H1 (cell line): Measurements from ENCODE around the gene C1orf185. TPM values are rescaled to one million over a fixed set of nuclear protein-coding genes. Genes with fewer than 3 reads are reported as not detected.

Experiments
- CTCF ChIA-PET: fragments of 300-600 bp; sonication (Branson Sonifier 250); formaldehyde crosslinking; loops from one replicate; lab custom pipeline; 2021; ENCODE audit not compliant: partially characterized antibody; lab: Charles Lee
- POLR2A ChIA-PET: fragments of 300-600 bp; sonication (Branson Sonifier 250); formaldehyde crosslinking; loops from one replicate; lab custom pipeline; 2021; ENCODE audit warnings: inconsistent platforms; ENCODE audit not compliant: partially characterized antibody; lab: Charles Lee
- DNase-seq, 2 experiments: peaks; one replicate each; pipeline versions ENCODE4 v3.0.0 to v3.0.0-alpha.2; 2010 to 2022; ENCODE audit warnings: low spot score in 2 of 2, low read depth in 1 of 2, mixed read lengths in 1 of 2
- FAIRE-seq: peaks from 2 replicates; lab custom pipeline; 2011; peaks lifted over from hg19 to GRCh38; lab: Jason Lieb, UNC
- H2AFZ ChIP-seq: 2 replicates; pipeline ENCODE4 v1.8.1; 2012; ENCODE audit warnings: low read length, inconsistent platforms
- H2AK5ac ChIP-seq: 2 replicates; pipeline ENCODE4 v1.6.1; 2013; ENCODE audit warnings: low read depth, low read length
- H2BK120ac ChIP-seq: replicated peaks from 2 replicates; pipeline ENCODE3; 2013; ENCODE audit warnings: low read depth, low read length, inconsistent platforms
- H2BK12ac ChIP-seq: 2 replicates; pipeline ENCODE4 v1.6.1; 2013; ENCODE audit warnings: low read depth, low read length
- H2BK15ac ChIP-seq: 2 replicates; pipeline ENCODE4 v1.6.1; 2013; ENCODE audit warnings: low read length
- H2BK20ac ChIP-seq: 2 replicates; pipeline ENCODE4 v1.6.1; 2013; ENCODE audit warnings: low read length
- H2BK5ac ChIP-seq: 2 replicates; pipeline ENCODE4 v1.6.1; 2013; ENCODE audit warnings: low read depth, low read length
- H3K14ac ChIP-seq: 2 replicates; pipeline ENCODE4 v1.6.1; 2013; ENCODE audit warnings: inconsistent platforms; ENCODE audit not compliant: insufficient read length
- H3K18ac ChIP-seq: 2 replicates; pipeline ENCODE4 v1.6.1; 2013; ENCODE audit warnings: low read length; ENCODE audit errors: extremely low read depth
- H3K23ac ChIP-seq: 2 replicates; pipeline ENCODE4 v1.6.1; 2013; ENCODE audit warnings: inconsistent platforms; ENCODE audit not compliant: insufficient read length
- H3K23me2 ChIP-seq: 2 replicates; pipeline ENCODE4 v1.6.1; 2013; ENCODE audit warnings: low read depth, low read length
- H3K27ac ChIP-seq: 2 replicates; pipeline ENCODE4 v1.6.1; 2011; ENCODE audit warnings: low read depth, low read length, inconsistent platforms
- H3K27me3 ChIP-seq, 4 experiments: replicated peaks in 1 of 4; 1 replicate in 1 of 4; 2 replicates in 3 of 4; pipeline versions ENCODE4 v1.6.1 to v1.8.1; 2011 to 2013; ENCODE audit warnings: low read length in 3 of 4, mild to moderate bottlenecking in 3 of 4, inconsistent platforms in 2 of 4, mixed read lengths in 2 of 4, moderate library complexity in 1 of 4; ENCODE audit not compliant: control insufficient read depth in 3 of 4, insufficient read depth in 3 of 4; ENCODE audit errors: extremely low read depth in 1 of 4
- H3K36me3 ChIP-seq, 4 experiments: 2 replicates each; pipeline versions ENCODE4 v1.6.1 to v1.8.1; 2011 to 2013; ENCODE audit warnings: mild to moderate bottlenecking in 4 of 4, low read length in 3 of 4, moderate library complexity in 2 of 4, control low read depth in 1 of 4, inconsistent platforms in 1 of 4; ENCODE audit not compliant: insufficient read depth in 4 of 4, control insufficient read depth in 2 of 4
- H3K4ac ChIP-seq: replicated peaks from 2 replicates; pipeline ENCODE3; 2013; ENCODE audit warnings: low read length, low read depth, mixed read lengths, inconsistent platforms; ENCODE audit not compliant: insufficient read length
- H3K4me1 ChIP-seq, 4 experiments: replicated peaks in 1 of 4; 1 replicate in 1 of 4; 2 replicates in 3 of 4; pipeline versions ENCODE4 v1.6.1 to v1.8.1; 2011 to 2013; ENCODE audit warnings: low read length in 3 of 4, inconsistent platforms in 2 of 4, mixed read lengths in 1 of 4; ENCODE audit not compliant: insufficient read depth in 4 of 4, control insufficient read depth in 3 of 4
- H3K4me2 ChIP-seq, 2 experiments: 2 replicates each; pipeline versions ENCODE4 v1.6.1 to v1.8.1; 2011 to 2013; ENCODE audit warnings: low read depth in 2 of 2, low read length in 2 of 2, control low read depth in 1 of 2, inconsistent platforms in 1 of 2, mild to moderate bottlenecking in 1 of 2; ENCODE audit not compliant: insufficient read depth in 1 of 2
- H3K4me3 ChIP-seq, 4 experiments: fragments of 200-600, 300-600 bp in 1 of 4; sonication (generic), shearing (Covaris generic), sonication (Bioruptor Twin) in 1 of 4; 2 replicates each; pipeline versions ENCODE4 v1.5.1 to v1.8.1; 2011 to 2016; ENCODE audit warnings: low read length in 4 of 4, low read depth in 3 of 4, control low read depth in 2 of 4, inconsistent platforms in 2 of 4, mild to moderate bottlenecking in 2 of 4, mixed read lengths in 1 of 4, moderate library complexity in 1 of 4; ENCODE audit not compliant: insufficient read depth in 2 of 4; ENCODE audit errors: extremely low read depth in 1 of 4
- H3K56ac ChIP-seq: replicated peaks from 2 replicates; pipeline ENCODE3; 2013; ENCODE audit warnings: low read depth, mild to moderate bottlenecking, mixed read lengths, low read length, inconsistent platforms; ENCODE audit not compliant: insufficient read length
- H3K79me1 ChIP-seq: 2 replicates; pipeline ENCODE4 v1.6.1; 2013; ENCODE audit warnings: low read depth, low read length, control low read depth
- H3K79me2 ChIP-seq, 2 experiments: 2 replicates each; pipeline versions ENCODE4 v1.6.1 to v1.8.1; 2012 to 2013; ENCODE audit warnings: low read length in 2 of 2, mild to moderate bottlenecking in 2 of 2, inconsistent platforms in 1 of 2; ENCODE audit not compliant: insufficient read depth in 2 of 2, control insufficient read depth in 1 of 2
- H3K9ac ChIP-seq, 4 experiments: replicated peaks in 1 of 4; 1 replicate in 1 of 4; 2 replicates in 3 of 4; pipeline versions ENCODE4 v1.6.1 to v1.8.1; 2011 to 2013; ENCODE audit warnings: low read depth in 3 of 4, low read length in 3 of 4, control low read depth in 2 of 4, mild to moderate bottlenecking in 2 of 4, moderate library complexity in 2 of 4, inconsistent platforms in 1 of 4; ENCODE audit errors: extremely low read depth in 1 of 4
- H3K9me3 ChIP-seq, 2 experiments: 2 replicates each; pipeline versions ENCODE4 v1.6.1 to v1.8.1; 2012 to 2013; ENCODE audit warnings: mild to moderate bottlenecking in 2 of 2, moderate library complexity in 2 of 2, control low read depth in 1 of 2, inconsistent platforms in 1 of 2, low read depth in 1 of 2, low read length in 1 of 2, mixed read lengths in 1 of 2; ENCODE audit not compliant: insufficient read depth in 2 of 2
- H4K20me1 ChIP-seq, 2 experiments: replicated peaks in 1 of 2; 2 replicates each; pipeline versions ENCODE3 to v1.8.1; 2011 to 2013; ENCODE audit warnings: inconsistent platforms in 2 of 2, low read length in 2 of 2, mild to moderate bottlenecking in 1 of 2; ENCODE audit not compliant: insufficient read depth in 2 of 2, control insufficient read depth in 1 of 2
- H4K5ac ChIP-seq: 2 replicates; pipeline ENCODE4 v1.6.1; 2013; ENCODE audit warnings: low read length, low read depth, mixed read lengths, inconsistent platforms; ENCODE audit not compliant: insufficient read length
- H4K8ac ChIP-seq: 2 replicates; pipeline ENCODE4 v1.8.0; 2013; ENCODE audit warnings: mild to moderate bottlenecking, moderate library complexity, low read length, inconsistent platforms; ENCODE audit not compliant: insufficient read depth; ENCODE audit errors: extremely low read depth
- H4K91ac ChIP-seq: replicated peaks from 2 replicates; pipeline ENCODE3; 2013; ENCODE audit warnings: low read length, mixed read lengths, inconsistent platforms; ENCODE audit not compliant: insufficient read length
- BACH1 ChIP-seq: IDR thresholded peaks from 2 replicates; pipeline ENCODE4 v1.6.1; 2012; ENCODE audit warnings: low read length, improper control_type of control experiment
- BCL11A ChIP-seq, 2 experiments: IDR thresholded peaks; one replicate each; pipeline ENCODE4 v1.6.1; 2011; ENCODE audit warnings: low read depth in 2 of 2, low read length in 2 of 2, mild to moderate bottlenecking in 2 of 2
- BRCA1 ChIP-seq: IDR thresholded peaks from 2 replicates; pipeline ENCODE4 v1.6.1; 2012; ENCODE audit warnings: low read depth, low read length, improper control_type of control experiment
- GTF2F1 ChIP-seq: IDR thresholded peaks from 2 replicates; pipeline ENCODE4 v1.6.1; 2012; ENCODE audit warnings: low read depth, low read length, improper control_type of control experiment, borderline replicate concordance
- RFX5 ChIP-seq: IDR thresholded peaks from 2 replicates; pipeline ENCODE4 v1.6.1; 2011; ENCODE audit warnings: low read depth, low read length, improper control_type of control experiment, borderline replicate concordance
- TAF7 ChIP-seq: optimal IDR thresholded peaks from 2 replicates; pipeline ENCODE3; 2011; ENCODE audit warnings: low read depth, mild to moderate bottlenecking, inconsistent platforms, low read length, moderate library complexity, borderline replicate concordance
- TBP ChIP-seq: IDR thresholded peaks from 2 replicates; pipeline ENCODE4 v1.6.1; 2011; ENCODE audit warnings: low read depth, low read length, improper control_type of control experiment
- polyA plus RNA-seq, 7 experiments: library from polyadenylated mRNA; depleted of rRNA in 3 of 7; stranded (reverse) in 5 of 7; unstranded in 2 of 7; fragments of >200 nt in 5 of 7; fragments of 200-250 nt in 2 of 7; gene quantifications; 1 replicate in 5 of 7; 2 replicates in 1 of 7; 4 replicates in 1 of 7; pipeline versions ENCODE4 v1.2.1 to v1.2.3, GENCODE V29; 2011 to 2013; ENCODE audit warnings: missing spikeins in 2 of 7, mixed read lengths in 2 of 7
- total RNA-seq: library from RNA; stranded (reverse); fragmentation: NEBNext Ultra II Directional; extraction: Animal tissue kit (Norgen Biotek cat#: 25700); gene quantifications from 2 replicates; pipeline ENCODE4 v1.2.1, GENCODE V29; 2021

C1orf185 gene
- total and polyA plus RNA-seq, 2 of the 8 experiments (the other 6 are each of a cell fraction or from before 2014, with no cell fraction given) = not detected

DNA sequence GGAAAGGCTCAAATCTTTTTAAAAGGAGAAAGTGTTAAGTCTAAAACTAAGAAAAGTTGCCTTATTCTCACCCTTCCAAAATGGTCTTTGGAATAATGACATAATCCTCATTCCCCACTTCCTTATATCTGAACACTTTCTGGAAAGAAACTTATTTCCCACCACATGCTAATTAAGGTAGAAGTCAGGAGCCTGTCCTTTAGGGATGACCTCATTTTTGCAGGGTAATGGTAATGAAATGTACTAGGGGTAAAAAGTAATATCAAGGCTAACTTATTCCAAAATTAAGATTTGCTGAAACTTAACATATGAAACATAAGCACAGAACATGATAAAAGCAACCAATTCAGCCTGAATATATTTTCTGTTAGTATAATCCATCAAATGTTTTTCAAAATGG lies 29.4 kb upstream of the C1orf185 start:
- no peaks in the 10 kb centered on the region for H3K79me1 ChIP-seq
- no peak overlapping the region for H2AK5ac ChIP-seq
- FAIRE-seq = no peak
- no peak overlapping the region for H3K9ac ChIP-seq
- H3K18ac ChIP-seq = no peak overlapping the region
- TF ChIP-seq TAF7 (no peak), BCL11A (IDR thresholded peaks at IDR 0.05; ENCODE audit: low read depth in 2 of 2, low read length in 2 of 2) (no peak), BRCA1 (no peak), TBP (no peak), RFX5 (no peak), BACH1 (no peak), GTF2F1 (no peak)
- TF ChIP-seq, all 59 proteins: peak for 0
- Histone ChIP-seq H2BK120ac (no peak overlapping the region), H3K56ac (no peak overlapping the region), H4K5ac (no peak overlapping the region), H3K79me2 (no peaks in the 10 kb centered on the region), H3K4ac (no peak overlapping the region), H3K27me3 (no peaks in the 10 kb centered on the region), H2BK5ac (no peak overlapping the region), H3K27ac (no peak overlapping the region), H4K91ac (no peak overlapping the region), H3K9me3 (no peaks in the 10 kb centered on the region), H3K23me2 (peaks cover 2% of the 10 kb centered on the region; the same call in 1 of the 2 replicates), H3K4me3 (no peak overlapping the region), H2AFZ (no peak overlapping the region), H2BK15ac (no peak overlapping the region), H3K14ac (no peak overlapping the region), H2BK20ac (no peak overlapping the region), H3K4me1 (no peaks in the 10 kb centered on the region), H2BK12ac (no peak overlapping the region), H3K36me3 (no peaks in the 10 kb centered on the region), H4K8ac (no peak overlapping the region), H3K23ac (no peak overlapping the region), H3K4me2 (no peak overlapping the region), H4K20me1 (no peaks in the 10 kb centered on the region)
- ChIA-PET CTCF (no interaction called here), POLR2A (no interaction called here)
- DNase-seq = no peak
